ENCODE results near the gene USP11.

DNA sequence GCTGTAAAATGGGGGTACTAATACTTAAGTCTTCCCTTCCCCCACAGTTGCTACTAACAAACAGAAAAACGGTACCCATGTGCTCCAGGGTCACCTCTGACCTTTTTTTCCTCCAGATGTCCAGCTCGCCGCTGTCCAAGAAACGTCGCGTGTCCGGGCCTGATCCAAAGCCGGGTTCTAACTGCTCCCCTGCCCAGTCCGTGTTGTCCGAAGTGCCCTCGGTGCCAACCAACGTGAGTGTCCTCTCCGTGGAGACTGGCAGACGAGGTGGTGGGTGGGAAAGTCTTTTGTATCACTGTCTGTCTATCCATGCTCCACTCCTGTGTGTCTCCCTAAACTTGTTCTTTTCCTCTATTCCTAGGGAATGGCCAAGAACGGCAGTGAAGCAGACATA is 34.1 kb upstream of the USP11 start:
- TF ChIP-seq POLR2AphosphoS5 (IDR thresholded peaks at IDR 0.05) (no peak), POLR2A (IDR thresholded peaks at IDR 0.05) (no peak), CTCF (IDR thresholded peaks at IDR 0.05) (no peak), EP300 (IDR thresholded peaks at IDR 0.05) (no peak)

Measured in upper lobe of left lung (tissue), 4 donors.